Spleen (tissue), 7 donors: ENCODE data around the gene VSTM1.

Experiments used
- CTCF ChIP-seq, 11 experiments: fragments of 200-600 bp in 7 of 11; fragments of 450-650 bp in 4 of 11; sonication (generic) in 4 of 11; IDR thresholded peaks in 8 of 11; conservative IDR thresholded peaks in 3 of 11; 1 replicate in 7 of 11; 2 replicates in 4 of 11; pipeline versions ENCODE4 v1.4.0 to v1.8.0; 2016 to 2021; ENCODE audit warnings: antibody characterized with exemption in 11 of 11, inconsistent platforms in 4 of 11, mild to moderate bottlenecking in 1 of 11
- POLR2A ChIP-seq, 3 donors: fragments of 450-650 bp; IDR thresholded peaks; one replicate each; pipeline ENCODE4 v1.5.1; 2017; ENCODE audit warnings: antibody characterized with exemption in 3 of 3, mild to moderate bottlenecking in 1 of 3
- donor health status: DM: no; HTN: no; CAD: no; lungs with moderate emphysema.
- donor health status: DM: no; HTN: no; CAD: no.
- donor health status: DM: no; HTN: no; CAD: no.

- TF ChIP-seq CTCF (IDR thresholded peaks at IDR 0.05 in 8 of 11, conservative IDR thresholded peaks at IDR 0.05 in 3 of 11) (peak; percentile 17 to 72 (median 56)), POLR2A (IDR thresholded peaks at IDR 0.05) (no peak)
Observed at GRCh38 chr19:54029930-54030490, 33.7 kb downstream of the VSTM1 start.
